ENCODE measurements around the gene BCKDHA.

The BCKDHA gene

DNA sequence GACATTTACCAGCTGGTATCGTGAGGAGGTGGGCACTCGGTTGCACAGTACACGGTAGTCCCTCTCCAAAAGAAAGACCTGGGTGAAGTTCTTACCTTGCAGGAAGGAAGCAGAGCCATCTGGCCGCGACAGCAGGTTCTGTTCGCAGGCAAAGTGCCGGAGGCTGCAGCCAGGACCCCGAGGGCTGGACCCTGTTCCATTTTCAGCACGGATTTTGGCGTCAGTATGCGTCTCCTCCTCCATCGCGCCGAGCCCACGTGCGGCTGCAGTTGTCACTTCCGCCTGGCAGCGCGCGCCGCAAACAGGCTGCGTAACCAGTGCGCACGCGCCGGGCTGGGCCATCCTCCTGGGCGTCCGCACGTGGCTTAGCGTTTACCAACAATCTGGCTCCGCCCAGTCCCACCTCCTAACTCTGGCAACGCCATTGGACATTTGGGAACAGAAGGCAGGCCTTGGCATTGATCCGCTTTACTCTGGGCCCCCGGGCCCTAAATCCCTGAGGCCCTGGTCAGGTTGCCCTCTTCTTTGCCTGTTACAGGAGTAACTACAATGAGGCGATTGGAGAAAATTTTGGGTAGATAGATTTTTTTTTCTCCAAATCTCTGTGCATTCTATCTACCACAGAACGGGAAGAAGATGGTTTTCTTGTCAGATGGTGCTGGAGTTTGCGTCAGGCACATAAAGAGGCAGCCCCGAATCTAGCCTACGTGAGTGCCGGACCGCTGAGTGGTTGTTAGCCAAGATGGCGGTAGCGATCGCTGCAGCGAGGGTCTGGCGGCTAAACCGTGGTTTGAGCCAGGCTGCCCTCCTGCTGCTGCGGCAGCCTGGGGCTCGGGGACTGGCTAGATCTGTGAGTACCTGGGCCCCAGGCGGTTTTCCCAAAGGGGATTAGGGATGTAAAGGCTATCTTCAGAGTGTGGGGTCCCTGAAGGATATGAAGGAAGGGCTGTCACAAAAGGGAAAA, at the start of gene BCKDHA, which contains the start of gene EXOSC5:
Gene BCKDHA, plus strand, starts transcription at position 733 of the 964 bp plus-strand sequence. Its CDS starts 10 bp downstream, at position 743.
Gene EXOSC5, minus strand, starts transcription at position 274 of the 964 bp plus-strand sequence. Its CDS starts 31 bp downstream, at position 243.
- TF ChIP-seq, protein P1, sequence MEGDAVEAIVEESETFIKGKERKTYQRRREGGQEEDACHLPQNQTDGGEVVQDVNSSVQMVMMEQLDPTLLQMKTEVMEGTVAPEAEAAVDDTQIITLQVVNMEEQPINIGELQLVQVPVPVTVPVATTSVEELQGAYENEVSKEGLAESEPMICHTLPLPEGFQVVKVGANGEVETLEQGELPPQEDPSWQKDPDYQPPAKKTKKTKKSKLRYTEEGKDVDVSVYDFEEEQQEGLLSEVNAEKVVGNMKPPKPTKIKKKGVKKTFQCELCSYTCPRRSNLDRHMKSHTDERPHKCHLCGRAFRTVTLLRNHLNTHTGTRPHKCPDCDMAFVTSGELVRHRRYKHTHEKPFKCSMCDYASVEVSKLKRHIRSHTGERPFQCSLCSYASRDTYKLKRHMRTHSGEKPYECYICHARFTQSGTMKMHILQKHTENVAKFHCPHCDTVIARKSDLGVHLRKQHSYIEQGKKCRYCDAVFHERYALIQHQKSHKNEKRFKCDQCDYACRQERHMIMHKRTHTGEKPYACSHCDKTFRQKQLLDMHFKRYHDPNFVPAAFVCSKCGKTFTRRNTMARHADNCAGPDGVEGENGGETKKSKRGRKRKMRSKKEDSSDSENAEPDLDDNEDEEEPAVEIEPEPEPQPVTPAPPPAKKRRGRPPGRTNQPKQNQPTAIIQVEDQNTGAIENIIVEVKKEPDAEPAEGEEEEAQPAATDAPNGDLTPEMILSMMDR (IDR thresholded peaks at IDR 0.05; ENCODE audit: low read depth, low read length, missing control alignments) = no peak
- H3K4me3 ChIP-seq (replicated peaks; ENCODE audit: low read depth, low read length) = peak within 1 kb of the TSS; percentile 97
- DNase-seq (ENCODE audit: extremely low read depth, low read depth) = peak; percentile 100

DNA sequence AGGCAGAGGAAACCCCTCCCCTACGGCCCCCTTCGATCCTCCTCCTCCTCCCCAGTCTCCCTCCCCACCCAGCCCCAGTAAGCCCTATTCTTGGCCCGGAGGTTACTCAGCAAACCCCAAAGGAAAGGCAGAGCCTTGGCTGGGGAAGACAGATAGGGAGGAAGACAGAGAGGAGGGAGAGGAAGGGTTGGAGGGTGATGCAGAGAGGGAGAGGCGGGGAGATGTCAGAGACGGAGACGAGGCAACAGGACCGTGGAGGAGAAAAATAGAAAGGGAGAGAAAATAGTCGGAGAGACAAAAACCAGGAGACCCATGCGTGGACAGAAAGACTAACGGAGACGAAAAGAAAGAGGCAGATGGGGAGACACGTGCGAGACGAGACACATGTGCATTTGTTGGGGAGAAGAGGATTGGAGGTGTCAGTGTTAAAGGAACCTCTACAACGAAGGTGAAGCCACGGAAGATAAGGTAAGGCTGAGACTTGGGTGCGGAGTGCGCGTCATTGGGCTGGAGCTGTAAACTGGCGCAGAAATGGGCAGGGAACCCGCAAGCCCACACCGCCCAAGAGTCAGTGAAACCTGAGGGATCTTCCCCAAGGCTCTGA, 46.8 kb upstream of the BCKDHA start:
- no peak for DNase-seq (ENCODE audit: extremely low read depth, low read depth)
- TF ChIP-seq, protein P1 (IDR thresholded peaks at IDR 0.05; ENCODE audit: low read depth, low read length, missing control alignments) = no peak
- peak overlapping the region; percentile 89 for H3K4me3 ChIP-seq (replicated peaks; ENCODE audit: low read depth, low read length)

DNA sequence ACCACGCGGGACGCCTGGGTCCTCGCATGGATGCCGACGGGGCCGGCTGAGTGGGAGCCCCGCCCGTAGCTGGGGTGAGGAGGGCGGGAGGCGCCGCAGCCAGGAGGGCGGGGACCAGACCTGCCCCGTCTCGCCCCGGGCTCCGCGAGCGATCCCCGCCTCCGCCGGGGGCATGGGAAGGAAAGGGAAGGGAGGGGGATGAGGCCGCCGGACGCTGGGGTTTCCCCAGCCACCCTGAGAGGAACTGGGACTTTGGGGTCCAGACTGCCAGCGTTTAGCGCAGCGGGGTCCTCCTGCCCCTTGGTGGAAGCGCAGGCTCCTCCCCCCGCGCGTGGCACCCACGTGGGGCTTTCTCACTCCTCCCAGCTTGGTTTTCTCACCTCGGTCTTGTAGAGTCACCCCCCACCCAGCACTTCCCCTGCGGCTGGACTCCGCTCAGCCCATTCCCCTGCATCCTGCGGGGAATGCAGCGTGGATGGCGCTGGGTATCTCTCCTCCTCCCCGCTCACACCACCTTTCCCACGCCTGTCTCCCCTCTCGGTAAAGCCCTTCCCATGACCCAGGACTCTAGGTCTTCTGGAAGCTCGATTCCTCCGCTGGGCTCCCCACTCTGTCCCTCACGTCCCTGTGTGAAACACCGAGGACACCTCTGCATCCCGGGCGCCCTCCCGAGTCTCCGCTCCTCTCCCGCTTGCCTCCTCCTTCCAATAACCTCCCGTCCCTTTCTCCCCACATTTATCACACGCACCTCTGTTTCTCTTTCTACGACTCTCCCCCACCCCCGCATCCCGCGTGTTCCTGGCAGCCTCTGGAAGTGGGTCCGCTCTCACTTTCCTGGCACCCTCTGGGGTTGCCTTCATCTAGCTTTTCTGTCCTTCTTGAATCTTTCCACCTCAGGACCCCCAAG, 46.0 kb upstream of the BCKDHA start:
- DNase-seq (ENCODE audit: extremely low read depth, low read depth) = no peak
- peak overlapping the region; percentile 89 for H3K4me3 ChIP-seq (replicated peaks; ENCODE audit: low read depth, low read length)

DNA sequence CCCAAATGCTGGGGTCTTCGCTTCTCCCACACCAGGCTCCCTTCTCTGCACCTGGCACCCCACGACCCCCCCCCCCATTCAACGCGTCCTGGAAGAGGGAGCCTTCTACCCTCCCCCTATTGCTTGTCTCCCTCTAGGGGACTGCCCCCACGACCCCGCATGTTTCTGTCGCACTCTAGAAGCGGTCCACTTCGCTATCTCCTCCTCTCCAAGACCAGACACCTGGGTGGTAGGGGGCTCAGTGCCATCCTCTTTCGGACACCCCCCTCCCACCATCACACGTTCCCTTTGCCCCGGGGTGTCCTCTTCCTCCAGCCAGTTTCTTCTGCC, 45.4 kb upstream of the BCKDHA start:
- peak overlapping the region; percentile 89 for H3K4me3 ChIP-seq (replicated peaks; ENCODE audit: low read depth, low read length)
- no peak for DNase-seq (ENCODE audit: extremely low read depth, low read depth)
- TF ChIP-seq, protein P1 (IDR thresholded peaks at IDR 0.05; ENCODE audit: low read depth, low read length, missing control alignments) = no peak

More for the DNA sequence above, 46.0 kb upstream of the BCKDHA start:
- TF ChIP-seq, protein P1 (IDR thresholded peaks at IDR 0.05; ENCODE audit: low read depth, low read length, missing control alignments) = no peak

DNA sequence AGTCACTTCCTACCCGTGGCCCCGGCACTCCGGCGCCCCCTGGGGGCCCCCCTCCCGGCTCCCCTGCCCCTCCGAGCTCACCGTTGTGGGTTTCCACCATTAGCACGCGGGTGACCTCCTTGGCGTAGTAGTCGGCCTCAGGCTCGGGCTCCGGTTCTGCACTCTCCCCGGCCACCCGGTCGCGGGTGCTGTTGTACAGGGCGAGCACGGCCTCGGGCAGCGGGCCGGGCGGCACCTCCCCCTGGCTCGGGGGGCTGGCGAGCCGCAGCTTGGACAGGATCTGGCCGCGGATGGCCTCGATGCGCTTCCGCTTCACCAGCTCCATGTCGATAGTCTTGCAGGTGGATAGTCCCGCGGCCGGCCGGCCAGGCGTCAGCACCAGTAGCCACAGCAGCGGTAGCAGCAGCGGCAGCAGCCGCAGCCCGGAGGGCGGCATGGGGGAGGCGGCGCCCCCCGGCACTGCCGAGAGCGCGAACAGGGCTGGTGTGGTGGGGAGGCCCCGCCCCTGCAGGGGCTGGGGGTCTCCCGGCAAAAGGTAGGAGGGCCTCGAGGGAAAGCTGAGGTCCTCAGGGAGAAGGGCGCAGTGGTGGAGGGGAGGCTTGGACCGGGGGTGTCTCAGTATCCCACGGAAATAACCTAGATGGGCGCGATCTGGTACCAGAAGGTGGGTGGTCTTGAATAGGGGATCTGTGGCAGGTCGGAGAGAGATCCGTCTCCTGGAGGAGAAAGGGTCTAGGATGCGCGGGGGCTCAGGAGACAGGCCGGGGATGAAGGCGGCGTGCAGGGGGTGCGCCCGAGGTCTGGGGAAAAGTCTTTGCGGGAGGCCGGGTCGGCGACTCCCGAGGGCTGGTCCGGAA, 44.8 kb upstream of the BCKDHA start:
- no peak for DNase-seq (ENCODE audit: extremely low read depth, low read depth)
- TF ChIP-seq, protein P1 (IDR thresholded peaks at IDR 0.05; ENCODE audit: low read depth, low read length, missing control alignments) = peak; percentile 73
- peak overlapping the region; percentile 89 for H3K4me3 ChIP-seq (replicated peaks; ENCODE audit: low read depth, low read length)
